GF-D8 (cell line): Measurements from ENCODE around the gene FBXO45.
"Not testable (repeated sequence)": the region's sequence is repeated elsewhere in the genome, so short reads cannot be mapped to it uniquely, and the experiment has no call there.

Experiments
- DNase-seq: peaks from one replicate; lab custom pipeline; 2025; lab: John Stamatoyannopoulos, UW

Gene FBXO45

GRCh38 chr3:196568246-196569002 lies at the start of gene FBXO45, which contains the start of gene WDR53:
FBXO45 (plus strand) TSS chr3:196568660; CDS start chr3:196568985, 325 bp downstream.
WDR53 (minus strand) TSS chr3:196568554; CDS start chr3:196561475, 7,079 bp downstream.
- DNase-seq, result peak; percentile 70

DNA sequence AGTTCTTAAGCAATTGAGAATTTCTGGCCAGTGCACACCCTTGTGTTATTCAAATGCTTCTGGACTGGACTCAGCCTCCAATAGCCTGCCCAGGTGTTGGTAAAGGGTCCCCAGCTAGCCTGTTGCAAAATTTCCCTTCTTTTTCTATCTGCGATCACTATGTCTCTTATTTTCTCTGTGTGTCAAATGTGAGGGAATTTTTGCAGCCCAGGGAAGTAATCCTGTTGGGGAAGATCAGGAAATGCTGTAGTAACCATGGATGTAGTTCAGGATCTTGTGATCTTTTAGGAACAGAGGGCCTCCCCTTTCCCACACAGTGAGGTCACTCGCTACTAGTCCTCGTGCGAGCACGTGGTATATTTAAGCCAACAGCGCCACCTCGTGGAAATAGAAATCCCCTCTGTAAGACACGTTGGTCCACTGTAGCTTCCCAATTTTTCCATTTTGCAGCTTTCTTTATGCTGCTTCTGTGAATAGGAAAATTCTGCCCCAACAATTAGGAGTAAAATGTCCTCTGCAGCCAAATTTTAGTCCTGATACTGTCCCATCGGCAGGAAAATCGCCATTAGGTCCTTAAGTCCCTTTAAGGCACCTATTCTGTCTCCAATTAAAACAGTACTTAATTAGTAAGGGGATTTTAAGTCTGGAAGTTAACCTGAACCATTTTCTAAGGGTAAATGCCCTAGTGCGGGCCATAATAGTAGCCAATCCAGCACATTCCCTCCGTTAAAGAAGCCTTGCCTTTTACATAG lies 49.3 kb upstream of the FBXO45 start:
- peak; percentile 53 for DNase-seq

- no peak for DNase-seq
Measured at GRCh38 chr3:196519718-196520082, 48.8 kb upstream of the FBXO45 start.

- not testable (repeated sequence) for DNase-seq
Measured at GRCh38 chr3:196521291-196521690, 47.2 kb upstream of the FBXO45 start.

DNA sequence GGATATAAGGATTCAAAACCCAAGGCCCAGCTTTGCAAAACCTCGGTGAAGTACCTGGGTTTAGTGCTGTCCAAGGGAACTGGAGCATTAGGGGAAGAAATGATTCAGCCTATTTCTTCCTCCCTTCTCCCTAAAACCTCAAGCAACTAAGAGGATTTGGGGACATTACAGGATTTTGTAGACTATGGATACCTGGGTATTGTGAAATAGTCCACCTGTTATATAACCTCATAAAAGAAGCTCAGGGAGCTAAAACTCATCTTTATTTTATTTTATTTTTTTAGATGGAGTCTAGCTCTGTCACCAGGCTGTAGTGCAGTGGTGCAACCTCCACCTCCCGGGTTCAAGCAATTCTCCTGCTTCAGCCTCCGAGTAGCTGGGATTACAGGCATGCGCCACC lies 44.6 kb upstream of the FBXO45 start:
- DNase-seq, result no peak

- DNase-seq, result peak; percentile 8
Measured at GRCh38 chr3:196524527-196524926, 43.9 kb upstream of the FBXO45 start.

DNA sequence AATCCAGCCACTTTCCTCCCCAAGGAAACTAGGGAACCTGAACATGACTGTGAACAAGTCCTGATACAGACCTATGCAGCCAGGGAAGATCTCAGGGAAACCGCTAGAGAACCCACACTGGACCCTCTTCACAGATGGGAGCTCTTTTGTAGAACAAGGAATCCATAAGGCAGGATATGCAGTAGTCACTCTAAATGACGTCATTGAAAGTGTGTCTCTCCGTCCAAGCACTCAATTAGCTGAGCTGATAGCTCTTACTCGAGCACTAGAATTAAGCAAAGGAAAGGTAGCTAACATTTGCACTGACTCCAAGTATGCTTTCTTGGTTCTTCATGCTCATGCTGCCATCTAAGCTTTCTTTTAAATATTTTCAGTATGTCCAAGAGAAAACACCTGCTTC lies 43.3 kb upstream of the FBXO45 start:
- DNase-seq, result no peak

GRCh38 chr3:196528639-196529233 lies 39.7 kb upstream of the FBXO45 start:
- DNase-seq, result peak; percentile 50

DNA sequence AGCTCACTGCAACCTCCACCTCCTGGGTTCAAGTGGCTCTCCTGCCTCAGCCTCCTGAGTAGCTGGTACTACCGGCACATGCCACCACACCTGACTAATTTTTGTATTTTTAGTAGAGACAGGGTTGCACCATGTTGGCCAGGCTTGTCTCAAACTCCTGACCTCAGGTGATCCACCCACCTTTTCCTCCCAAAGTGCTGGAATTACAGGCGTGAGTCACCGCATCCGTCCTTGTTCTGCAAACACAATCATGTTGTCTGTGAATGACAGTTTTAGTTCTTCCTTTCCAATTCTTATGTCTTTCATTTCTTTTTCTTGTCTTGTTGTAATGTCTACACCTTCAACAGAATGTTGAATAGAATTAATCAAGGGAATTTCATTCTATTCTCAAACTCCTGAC lies 37.0 kb upstream of the FBXO45 start:
- DNase-seq, result no peak

DNA sequence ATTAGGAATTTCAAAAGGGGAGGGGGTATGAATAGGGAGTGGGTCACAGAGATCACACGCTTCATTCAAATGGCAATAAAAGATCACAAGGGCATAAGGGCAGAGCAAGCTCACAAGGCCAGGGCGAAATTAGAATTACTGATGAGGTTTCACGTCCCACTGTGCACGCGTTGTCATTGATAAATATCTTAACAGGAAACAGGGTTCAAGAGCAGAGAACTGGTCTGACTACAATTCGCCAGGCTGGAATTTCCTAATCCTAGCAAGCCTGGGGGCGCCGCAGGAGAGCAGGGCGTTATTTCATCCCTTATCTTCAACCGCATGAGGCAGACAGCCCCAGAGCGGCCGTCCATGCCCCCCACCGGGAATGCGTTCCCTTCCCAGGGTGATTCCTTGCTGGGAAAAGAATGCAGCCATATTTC lies 35.2 kb upstream of the FBXO45 start:
- no peak for DNase-seq

DNA sequence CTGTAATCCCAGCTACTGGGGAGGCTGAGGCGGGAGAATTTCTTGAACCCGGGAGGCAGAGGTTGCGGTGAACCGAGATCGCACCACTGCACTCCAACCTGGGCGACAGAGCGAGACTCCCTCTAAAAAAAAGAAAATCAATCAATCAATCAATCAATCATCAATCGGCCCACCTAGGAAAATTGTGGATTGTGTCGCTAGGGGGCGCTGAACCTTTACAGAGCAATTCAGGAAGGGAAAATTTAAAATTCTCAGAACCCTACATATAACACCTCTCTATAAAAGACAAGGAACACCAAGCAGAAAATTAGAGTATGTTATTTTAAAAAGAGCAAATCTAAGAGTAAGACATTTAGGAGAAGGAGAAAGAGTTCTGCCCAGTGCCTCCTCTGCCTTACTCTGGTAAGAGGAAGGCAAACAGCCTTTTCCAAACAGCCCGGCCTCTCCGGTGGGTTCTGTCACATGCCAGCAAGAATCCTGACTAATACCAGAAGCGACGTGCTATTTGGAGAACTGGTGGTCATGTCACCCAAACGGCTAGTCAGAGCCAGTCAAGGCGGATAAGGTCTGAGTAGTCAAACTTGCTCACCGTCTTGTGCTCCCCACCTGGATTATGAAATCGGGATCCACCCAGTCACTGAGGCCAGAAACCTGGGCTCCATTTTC lies 31.0 kb upstream of the FBXO45 start:
- peak; percentile 4 for DNase-seq

DNA sequence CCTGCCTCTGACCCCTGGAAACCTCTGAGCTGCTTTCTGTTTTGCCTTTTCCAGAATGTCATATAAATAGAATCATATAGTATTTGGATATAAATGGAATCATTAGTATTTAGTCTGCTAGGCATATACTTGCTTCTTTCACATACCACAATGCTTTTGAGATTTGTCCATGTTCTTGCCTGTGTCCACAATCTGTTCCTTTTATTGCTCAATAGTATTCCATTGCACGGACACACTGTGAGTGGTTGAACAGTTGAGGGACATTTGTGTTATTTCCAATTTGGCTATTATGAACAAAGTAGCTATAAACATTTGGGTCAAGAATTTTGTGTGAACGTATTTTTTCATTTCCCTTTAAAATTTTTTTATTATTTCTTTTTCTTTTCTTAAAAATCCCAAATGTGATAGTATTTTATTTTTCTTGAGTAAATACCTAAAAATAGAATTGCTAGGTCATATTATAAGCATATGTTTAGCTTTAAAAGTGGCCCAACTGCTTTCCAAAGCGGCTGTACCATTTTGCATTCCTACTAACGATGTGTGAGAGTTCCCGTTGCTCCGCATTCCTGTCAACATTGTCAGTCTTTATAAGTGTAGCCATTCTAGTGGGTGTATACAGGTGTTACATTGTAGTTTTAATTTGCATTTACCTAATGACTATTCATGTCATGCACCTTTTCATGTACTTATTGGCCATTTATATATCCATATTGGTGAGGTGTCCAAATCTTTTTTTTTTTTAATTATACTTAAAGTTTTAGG lies 26.6 kb upstream of the FBXO45 start:
- no peak for DNase-seq

- no peak for DNase-seq
Measured at GRCh38 chr3:196544491-196544992, 23.9 kb upstream of the FBXO45 start.

DNA sequence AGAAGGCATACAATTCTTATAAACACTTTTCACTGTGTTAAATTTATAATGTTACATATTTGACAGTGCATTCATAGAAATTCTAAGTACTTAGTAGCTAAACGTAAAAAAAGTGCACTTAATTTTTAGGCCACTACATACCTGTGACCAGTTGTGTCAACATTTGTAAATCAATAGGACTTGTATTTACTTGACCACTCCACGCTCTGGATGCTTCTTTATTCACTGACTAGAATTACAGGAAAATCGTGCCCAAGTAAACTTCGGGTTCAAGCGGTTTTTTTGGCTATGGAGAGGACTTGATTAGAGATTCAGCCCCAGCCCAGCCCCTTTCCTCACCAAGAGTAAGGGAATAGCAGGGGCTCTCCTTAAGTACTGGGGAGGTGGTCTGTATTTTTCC lies 21.9 kb upstream of the FBXO45 start:
- DNase-seq, result no peak

- DNase-seq, result no peak
Measured at GRCh38 chr3:196547067-196547466, 21.4 kb upstream of the FBXO45 start.

DNA sequence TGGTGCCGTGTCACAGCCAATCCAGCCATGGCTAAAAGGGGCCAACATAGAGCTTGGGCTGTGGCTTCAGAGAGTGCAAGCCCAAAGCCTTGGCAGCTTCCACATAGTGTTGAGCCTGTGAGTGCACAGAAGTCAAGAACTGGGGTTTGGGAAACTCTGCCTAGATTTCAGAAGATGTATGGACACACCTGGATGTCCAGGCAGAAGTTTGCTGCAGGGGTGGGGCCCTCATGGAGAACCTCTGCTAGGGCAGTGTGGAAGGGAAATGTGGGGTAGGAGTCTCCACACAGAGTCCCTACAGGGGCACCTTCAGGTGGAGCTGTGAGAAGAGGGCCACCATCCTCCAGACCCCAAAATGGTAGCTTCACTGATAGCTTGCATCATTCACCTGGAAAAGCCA lies 19.1 kb upstream of the FBXO45 start:
- DNase-seq, result not testable (repeated sequence)

DNA sequence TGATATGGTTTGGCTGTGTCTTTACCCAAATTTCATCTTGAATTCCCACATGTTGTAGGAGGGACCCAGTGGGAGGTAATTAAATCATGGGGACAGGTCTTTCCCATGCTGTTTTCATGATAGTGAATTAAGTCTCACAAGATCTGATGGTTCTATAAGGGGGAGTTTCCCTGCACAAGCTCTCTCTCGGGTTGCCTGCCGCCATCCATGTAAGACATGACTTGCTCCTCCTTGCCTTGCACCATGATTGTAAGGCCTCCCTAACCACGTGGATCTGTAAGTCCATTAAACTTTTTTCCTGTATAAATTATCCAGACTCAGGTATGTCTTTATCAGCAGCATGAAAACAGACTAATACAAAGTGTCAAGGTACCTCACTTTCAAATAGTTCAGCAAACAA lies 18.3 kb upstream of the FBXO45 start:
- not testable (repeated sequence) for DNase-seq

DNA sequence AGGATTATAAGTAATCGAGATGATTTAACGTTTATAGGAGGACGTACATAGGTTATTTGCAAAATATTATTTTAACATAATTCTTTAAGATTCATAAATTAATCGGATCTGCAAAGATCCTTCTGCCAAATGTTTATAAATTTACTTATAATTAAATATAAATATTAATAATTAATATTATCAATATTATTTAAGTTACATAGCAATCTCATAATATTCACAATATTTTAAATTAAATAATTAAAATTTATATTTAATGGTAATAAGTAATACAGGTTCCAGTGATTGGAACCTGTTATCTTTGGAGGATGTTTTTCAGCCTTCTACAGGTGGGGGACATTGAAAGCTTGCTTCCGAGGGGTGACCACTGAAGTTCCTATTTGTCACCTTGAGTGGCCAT lies 16.2 kb upstream of the FBXO45 start:
- no peak for DNase-seq

DNA sequence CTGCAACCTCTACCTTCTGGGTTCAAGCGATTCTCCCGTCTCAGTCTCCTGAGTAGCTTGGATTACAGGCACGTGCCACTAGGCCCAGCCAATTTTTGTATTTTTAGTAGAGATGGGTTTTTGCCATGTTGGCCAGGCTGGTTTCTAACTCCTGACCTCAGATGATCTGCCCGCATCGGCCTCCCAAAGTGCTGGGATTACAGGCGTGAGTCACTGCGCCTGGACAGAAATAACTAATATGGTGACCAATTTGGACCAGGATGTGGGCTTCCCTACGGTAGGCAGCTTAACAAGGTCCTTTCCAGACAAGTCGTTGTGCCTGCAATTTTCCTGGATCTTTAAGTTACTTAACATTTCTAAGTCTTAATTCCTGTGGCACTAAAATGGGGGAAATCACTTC lies 14.9 kb upstream of the FBXO45 start:
- no peak for DNase-seq

- DNase-seq, result peak; percentile 80
Measured at GRCh38 chr3:196554205-196554604, 14.3 kb upstream of the FBXO45 start.

- DNase-seq, result no peak
Measured at GRCh38 chr3:196555295-196555694, 13.2 kb upstream of the FBXO45 start.
